ENCODE results near the gene STK32C. TPM values are rescaled to one million over a fixed set of nuclear protein-coding genes. Genes with fewer than 3 reads are reported as not detected.

Gene STK32C
- total RNA-seq, 3 donors from 2014 or later: 5.6 to 12.8 (median 11.7) TPM

DNA sequence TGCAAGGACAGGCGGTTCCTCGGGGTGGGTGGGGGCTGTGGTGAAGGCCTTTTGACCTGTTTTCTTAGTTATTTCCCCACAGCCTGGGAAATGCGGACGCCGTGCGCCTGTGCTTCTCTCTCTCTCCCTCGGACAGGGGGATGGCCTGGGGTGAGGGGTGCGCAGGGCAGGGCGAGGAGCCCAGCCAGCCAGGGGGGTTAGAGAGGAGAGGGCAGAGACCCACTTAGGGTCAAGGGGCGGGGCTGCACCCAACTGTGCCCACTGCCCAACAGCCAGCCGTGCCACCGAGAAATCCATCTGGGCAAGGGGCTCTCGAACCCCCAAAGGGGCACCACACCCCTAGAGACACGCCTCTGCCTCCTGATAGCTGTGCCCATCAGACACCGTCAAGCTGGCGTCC is 67.2 kb downstream of the STK32C start:
- intact Hi-C loops (cut with DNase I; ENCODE audit: low total_unique reads): no loop called here
- H3K4me3 ChIP-seq: no peak overlapping the region
- no peak for DNase-seq (ENCODE audit: low spot score in 2 of 2)
- no peak overlapping the region for H3K27ac ChIP-seq
- H3K4me1 ChIP-seq: no peaks in the 10 kb centered on the region
- TF ChIP-seq POLR2AphosphoS5 (IDR thresholded peaks at IDR 0.05) (no peak), POLR2A (IDR thresholded peaks at IDR 0.05) (no peak)
- TF ChIP-seq, protein P1, sequence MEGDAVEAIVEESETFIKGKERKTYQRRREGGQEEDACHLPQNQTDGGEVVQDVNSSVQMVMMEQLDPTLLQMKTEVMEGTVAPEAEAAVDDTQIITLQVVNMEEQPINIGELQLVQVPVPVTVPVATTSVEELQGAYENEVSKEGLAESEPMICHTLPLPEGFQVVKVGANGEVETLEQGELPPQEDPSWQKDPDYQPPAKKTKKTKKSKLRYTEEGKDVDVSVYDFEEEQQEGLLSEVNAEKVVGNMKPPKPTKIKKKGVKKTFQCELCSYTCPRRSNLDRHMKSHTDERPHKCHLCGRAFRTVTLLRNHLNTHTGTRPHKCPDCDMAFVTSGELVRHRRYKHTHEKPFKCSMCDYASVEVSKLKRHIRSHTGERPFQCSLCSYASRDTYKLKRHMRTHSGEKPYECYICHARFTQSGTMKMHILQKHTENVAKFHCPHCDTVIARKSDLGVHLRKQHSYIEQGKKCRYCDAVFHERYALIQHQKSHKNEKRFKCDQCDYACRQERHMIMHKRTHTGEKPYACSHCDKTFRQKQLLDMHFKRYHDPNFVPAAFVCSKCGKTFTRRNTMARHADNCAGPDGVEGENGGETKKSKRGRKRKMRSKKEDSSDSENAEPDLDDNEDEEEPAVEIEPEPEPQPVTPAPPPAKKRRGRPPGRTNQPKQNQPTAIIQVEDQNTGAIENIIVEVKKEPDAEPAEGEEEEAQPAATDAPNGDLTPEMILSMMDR (IDR thresholded peaks at IDR 0.05): no peak
- no peaks in the 10 kb centered on the region for H3K36me3 ChIP-seq
- H3K9me3 ChIP-seq: no peaks in the 10 kb centered on the region
- no peaks in the 10 kb centered on the region for H3K27me3 ChIP-seq

DNA sequence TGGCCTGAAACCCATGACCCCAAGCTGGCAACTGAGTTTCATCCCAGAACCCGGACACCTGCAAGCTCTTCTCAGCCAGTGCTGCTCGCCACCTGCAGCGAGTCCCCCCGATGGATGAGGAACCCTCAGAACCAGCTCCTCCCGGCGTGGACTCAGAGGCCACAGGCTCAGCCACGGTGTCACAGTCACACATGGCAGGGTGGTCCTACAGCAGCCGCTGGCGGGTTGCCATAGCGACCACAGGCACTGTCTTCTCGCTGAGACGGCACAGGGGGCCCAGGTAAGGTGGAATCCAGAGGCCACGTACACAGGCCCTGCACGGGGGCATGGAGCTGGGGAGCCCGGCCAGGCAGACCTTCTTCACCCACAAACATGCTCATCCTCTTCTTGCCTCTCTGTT is 67.6 kb downstream of the STK32C start:
- Histone ChIP-seq H3K36me3 (no peaks in the 10 kb centered on the region), H3K27ac (no peak overlapping the region), H3K27me3 (no peaks in the 10 kb centered on the region), H3K9me3 (no peaks in the 10 kb centered on the region), H3K4me1 (no peaks in the 10 kb centered on the region), H3K4me3 (no peak overlapping the region)
- no peak for DNase-seq (ENCODE audit: low spot score in 2 of 2)
- TF ChIP-seq, protein P1 (IDR thresholded peaks at IDR 0.05): no peak
- TF ChIP-seq POLR2AphosphoS5 (IDR thresholded peaks at IDR 0.05) (no peak), POLR2A (IDR thresholded peaks at IDR 0.05) (no peak)
- intact Hi-C loops (cut with DNase I; ENCODE audit: low total_unique reads): no loop called here

DNA sequence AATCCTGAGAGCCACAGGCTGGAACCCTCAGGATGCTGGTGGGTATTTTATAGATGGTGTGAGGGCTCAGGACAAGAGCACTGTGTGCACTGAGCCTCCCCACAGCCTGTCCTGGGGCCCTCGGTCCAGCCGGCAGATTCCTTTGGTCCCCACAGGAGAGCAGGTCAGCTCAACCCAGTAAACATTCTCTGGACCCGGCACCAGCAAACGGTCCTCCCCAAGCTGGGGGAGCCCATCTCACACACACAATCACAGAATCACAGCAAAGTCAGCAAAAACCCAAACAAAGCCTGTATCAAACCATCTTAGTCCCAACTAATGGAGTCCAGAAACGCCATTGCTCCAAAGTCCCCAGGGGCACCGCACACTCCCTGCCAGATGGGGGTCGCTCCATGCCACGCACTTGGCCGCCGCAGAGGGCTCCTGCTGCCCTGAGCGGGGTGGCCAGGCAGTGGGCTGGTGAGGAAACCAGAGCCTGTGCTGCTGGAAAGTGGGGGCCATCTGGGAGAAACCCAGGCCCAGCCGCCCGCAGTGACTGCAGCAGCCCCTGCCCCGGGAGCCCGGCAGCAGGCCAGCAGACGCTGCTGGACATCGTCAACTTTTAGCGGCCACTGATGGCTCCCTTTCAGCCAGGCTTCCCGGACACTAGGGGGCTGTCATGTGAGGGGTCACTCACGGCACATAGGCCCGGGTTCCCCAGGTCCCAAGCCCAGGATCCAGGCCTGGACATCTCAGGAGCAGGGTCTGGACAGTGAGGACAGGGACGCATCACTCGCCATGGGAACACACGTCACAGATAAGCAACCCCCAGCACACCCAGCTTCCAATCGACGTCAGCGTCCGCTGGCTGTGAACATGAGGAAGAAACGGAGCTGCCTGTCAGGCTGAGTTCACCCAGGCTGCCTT is 68.4 kb downstream of the STK32C start:
- TF ChIP-seq, protein P1 (IDR thresholded peaks at IDR 0.05): no peak
- TF ChIP-seq POLR2AphosphoS5 (IDR thresholded peaks at IDR 0.05) (no peak), POLR2A (IDR thresholded peaks at IDR 0.05) (no peak)
- DNase-seq (ENCODE audit: low spot score in 2 of 2): no peak
- H3K36me3 ChIP-seq: no peaks in the 10 kb centered on the region
- no peaks in the 10 kb centered on the region for H3K9me3 ChIP-seq
- intact Hi-C loops (cut with DNase I; ENCODE audit: low total_unique reads): loop anchor here (10.0 kb wide), 1 partner anchor 115 kb away; no protein-coding TSS in a partner anchor
- H3K4me3 ChIP-seq: no peak overlapping the region
- no peak overlapping the region for H3K27ac ChIP-seq
- no peaks in the 10 kb centered on the region for H3K27me3 ChIP-seq
- no peaks in the 10 kb centered on the region for H3K4me1 ChIP-seq

DNA sequence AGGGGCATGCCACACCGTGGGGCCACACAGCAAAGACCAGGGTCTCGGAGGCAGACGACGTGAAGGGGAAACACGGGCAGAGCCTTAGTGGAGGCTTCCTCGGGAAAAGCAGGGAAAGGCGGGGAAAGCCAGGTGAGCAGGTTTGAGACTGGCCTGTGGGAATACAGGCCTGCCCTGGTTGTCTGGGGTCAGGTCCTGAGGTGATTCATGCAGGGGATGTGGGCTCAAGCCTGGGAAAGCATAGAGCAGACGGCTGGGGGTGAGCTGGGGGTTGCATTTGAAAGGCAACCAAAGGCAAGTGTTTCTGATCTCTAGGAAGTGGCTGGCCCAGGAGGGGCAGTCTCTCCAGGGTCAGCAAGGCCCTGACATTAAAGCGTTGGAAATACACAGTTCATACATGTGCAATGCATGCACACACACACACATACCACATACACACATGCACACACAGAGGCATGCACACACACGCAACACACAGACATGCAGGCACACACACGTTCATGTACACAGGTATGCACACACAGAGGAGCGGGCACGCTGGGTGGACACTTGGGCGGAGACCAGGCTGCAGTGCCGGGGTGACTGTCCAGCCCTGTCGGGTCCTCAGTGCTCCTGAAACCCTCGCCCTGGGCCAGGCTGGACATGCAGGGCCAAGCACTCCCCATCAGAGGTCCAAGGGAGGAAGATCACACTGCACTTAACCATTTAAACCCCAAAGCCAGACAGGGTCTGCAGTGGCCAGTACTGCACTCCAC is 69.2 kb downstream of the STK32C start:
- no peaks in the 10 kb centered on the region for H3K4me1 ChIP-seq
- H3K4me3 ChIP-seq: no peak overlapping the region
- intact Hi-C loops (cut with DNase I; ENCODE audit: low total_unique reads): loop anchor here (10.0 kb wide), 1 partner anchor 116 kb away; no protein-coding TSS in a partner anchor
- H3K27me3 ChIP-seq: no peaks in the 10 kb centered on the region
- no peaks in the 10 kb centered on the region for H3K36me3 ChIP-seq
- H3K9me3 ChIP-seq: no peaks in the 10 kb centered on the region
- TF ChIP-seq, protein P1 (IDR thresholded peaks at IDR 0.05): no peak
- TF ChIP-seq POLR2A (IDR thresholded peaks at IDR 0.05) (no peak), POLR2AphosphoS5 (IDR thresholded peaks at IDR 0.05) (no peak)
- H3K27ac ChIP-seq: no peak overlapping the region
- DNase-seq (ENCODE audit: low spot score in 2 of 2): no peak

DNA sequence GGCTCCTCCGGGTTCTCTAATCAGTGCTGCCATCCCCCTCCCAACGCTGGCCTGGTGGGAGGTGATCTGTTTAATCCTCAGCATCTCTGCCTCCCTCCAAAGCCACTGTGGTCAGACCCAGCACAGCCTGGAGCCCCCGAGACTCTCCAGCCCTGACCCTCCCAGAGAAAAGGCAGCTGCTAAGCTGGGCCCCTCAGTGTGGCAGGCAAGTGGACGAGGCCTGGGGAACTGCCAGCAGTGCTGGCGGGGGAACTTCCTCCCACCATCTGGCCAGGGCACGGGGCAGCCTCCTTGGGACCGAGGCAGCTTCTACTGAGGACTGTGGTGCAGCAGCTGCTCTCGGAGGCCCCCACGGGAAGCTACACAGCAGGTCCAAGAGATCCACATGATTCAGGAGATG is 69.9 kb downstream of the STK32C start:
- no peaks in the 10 kb centered on the region for H3K4me1 ChIP-seq
- H3K36me3 ChIP-seq: no peaks in the 10 kb centered on the region
- no peak overlapping the region for H3K4me3 ChIP-seq
- H3K27ac ChIP-seq: no peak overlapping the region
- no peak for DNase-seq (ENCODE audit: low spot score in 2 of 2)
- H3K9me3 ChIP-seq: no peaks in the 10 kb centered on the region
- intact Hi-C loops (cut with DNase I; ENCODE audit: low total_unique reads): loop anchor here (10.0 kb wide), 1 partner anchor 117 kb away; no protein-coding TSS in a partner anchor
- no peak for TF ChIP-seq POLR2AphosphoS5 (IDR thresholded peaks at IDR 0.05)
- TF ChIP-seq, protein P1 (IDR thresholded peaks at IDR 0.05): no peak
- no peak for TF ChIP-seq POLR2A (IDR thresholded peaks at IDR 0.05)
- no peaks in the 10 kb centered on the region for H3K27me3 ChIP-seq

All from breast epithelium (tissue), 4 donors.